Astrocyte (in vitro differentiated cells and primary cell): ENCODE data around the gene RNF207. TPM values are rescaled to one million over a fixed set of nuclear protein-coding genes. Genes with fewer than 3 reads are reported as not detected.

Experiments used
- DNase-seq: peaks from one replicate; pipeline ENCODE4 v3.0.0-alpha.2; 2010; ENCODE audit warnings: low read depth
- FAIRE-seq: peaks from 2 replicates; lab custom pipeline; 2011; peaks lifted over from hg19 to GRCh38; lab: Jason Lieb, UNC
- H2AFZ ChIP-seq: 2 replicates; pipeline ENCODE4 v1.6.0; 2012; ENCODE audit warnings: low read depth, low read length, inconsistent platforms
- H3K27ac ChIP-seq: 2 replicates; pipeline ENCODE4 v1.5.1; 2011; ENCODE audit warnings: low read depth, low read length, inconsistent platforms
- H3K27me3 ChIP-seq: 2 replicates; pipeline ENCODE4 v1.6.0; 2011; ENCODE audit warnings: low read length, inconsistent platforms; ENCODE audit not compliant: insufficient read depth
- H3K36me3 ChIP-seq: 2 replicates; pipeline ENCODE4 v1.5.1; 2011; ENCODE audit warnings: low read length, inconsistent platforms; ENCODE audit not compliant: insufficient read depth
- H3K4me1 ChIP-seq: 2 replicates; pipeline ENCODE4 v1.5.1; 2011; ENCODE audit warnings: low read length, inconsistent platforms; ENCODE audit not compliant: insufficient read depth
- H3K4me2 ChIP-seq: 2 replicates; pipeline ENCODE4 v1.6.0; 2012; ENCODE audit warnings: low read length, inconsistent platforms
- H3K4me3 ChIP-seq: 2 replicates; pipeline ENCODE4 v1.5.1; 2011; ENCODE audit warnings: low read depth, mild to moderate bottlenecking, low read length, inconsistent platforms; ENCODE audit not compliant: insufficient read depth
- H3K79me2 ChIP-seq: 2 replicates; pipeline ENCODE4 v1.6.0; 2012; ENCODE audit warnings: mild to moderate bottlenecking, low read length, inconsistent platforms; ENCODE audit not compliant: insufficient read depth
- H3K9ac ChIP-seq: 2 replicates; pipeline ENCODE4 v1.6.0; 2012; ENCODE audit warnings: mild to moderate bottlenecking, low read length, inconsistent platforms
- H3K9me3 ChIP-seq: 2 replicates; pipeline ENCODE4 v1.5.1; 2012; ENCODE audit warnings: low read depth, mild to moderate bottlenecking, low read length, inconsistent platforms; ENCODE audit not compliant: insufficient read depth
- H4K20me1 ChIP-seq: 2 replicates; pipeline ENCODE4 v1.6.0; 2012; ENCODE audit warnings: low read length, inconsistent platforms; ENCODE audit not compliant: insufficient read depth
- H3K27ac Mint-ChIP-seq: one replicate; pipeline ENCODE4 v1.8.0; 2021; ENCODE audit warnings: mild to moderate bottlenecking, mixed read lengths; ENCODE audit not compliant: unreplicated experiment
- H3K27me3 Mint-ChIP-seq: one replicate; pipeline ENCODE4 v1.8.0; 2021; ENCODE audit warnings: low read depth, mixed read lengths; ENCODE audit not compliant: unreplicated experiment
- H3K36me3 Mint-ChIP-seq: one replicate; pipeline ENCODE4 v1.8.0; 2021; ENCODE audit warnings: low read depth, mixed read lengths; ENCODE audit not compliant: unreplicated experiment
- H3K4me1 Mint-ChIP-seq: one replicate; pipeline ENCODE4 v1.8.0; 2021; ENCODE audit warnings: low read depth, mixed read lengths; ENCODE audit not compliant: unreplicated experiment
- H3K4me3 Mint-ChIP-seq: one replicate; pipeline ENCODE4 v1.8.0; 2021; ENCODE audit warnings: mild to moderate bottlenecking, moderate library complexity, mixed read lengths; ENCODE audit not compliant: unreplicated experiment
- H3K9me3 Mint-ChIP-seq: one replicate; pipeline ENCODE4 v1.8.0; 2021; ENCODE audit warnings: mild to moderate bottlenecking, mixed read lengths; ENCODE audit not compliant: unreplicated experiment
- EZH2 ChIP-seq: IDR thresholded peaks from 2 replicates; pipeline ENCODE4 v1.6.1; 2012; ENCODE audit warnings: mild to moderate bottlenecking, low read length, inconsistent platforms; ENCODE audit not compliant: insufficient read depth
- total RNA-seq: library from RNA; stranded (reverse); gene quantifications from 2 replicates; pipeline ENCODE4 v1.2.1, GENCODE V29; 2021
- TF ChIP-seq, protein P1 (sequence below): IDR thresholded peaks from 2 replicates; pipeline ENCODE4 v1.5.1; 2011; ENCODE audit warnings: low read depth, mild to moderate bottlenecking, inconsistent platforms, low read length, moderate library complexity; ENCODE audit not compliant: insufficient read depth

RNF207 gene
- total RNA-seq, 1 donor from 2014 or later, result 4.7 TPM

DNA sequence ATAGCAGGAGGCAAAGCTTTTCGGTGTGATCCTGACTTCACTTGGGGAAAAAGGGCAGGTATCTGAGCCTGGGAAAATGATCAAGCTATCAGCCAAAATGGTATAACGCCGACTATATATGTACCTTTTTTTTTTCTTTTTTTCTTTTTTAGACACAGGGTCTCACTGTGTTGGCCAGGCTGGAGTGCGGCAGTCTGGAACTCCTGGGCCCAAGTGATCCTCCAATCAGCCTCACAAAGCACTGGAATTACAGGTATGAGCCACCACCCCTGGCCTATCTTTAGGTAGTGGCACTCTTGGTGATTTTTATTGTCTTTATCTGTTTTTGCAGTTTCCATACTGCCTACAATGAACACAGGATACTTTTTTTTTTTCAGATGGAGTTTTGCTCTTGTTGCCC is 31.2 kb downstream of the RNF207 start:
- Mint-ChIP-seq H3K4me3 (peak overlapping the region; percentile 57), H3K27ac (no peak overlapping the region), H3K36me3 (peaks cover 6% of the 10 kb centered on the region), H3K9me3 (no peaks in the 10 kb centered on the region), H3K4me1 (peaks cover 13% of the 10 kb centered on the region), H3K27me3 (peaks cover 24% of the 10 kb centered on the region)
- FAIRE-seq (no peak), DNase-seq (no peak)
- Histone ChIP-seq H3K36me3 (peaks cover 2% of the 10 kb centered on the region), H3K79me2 (peaks cover 18% of the 10 kb centered on the region), H3K9ac (no peak overlapping the region), H3K4me2 (no peak overlapping the region), H3K27me3 (peaks cover 17% of the 10 kb centered on the region), H2AFZ (no peak overlapping the region), H3K27ac (no peak overlapping the region), H3K4me1 (peaks cover 15% of the 10 kb centered on the region), H3K4me3 (no peak overlapping the region), H3K9me3 (no peaks in the 10 kb centered on the region), H4K20me1 (peaks cover 17% of the 10 kb centered on the region)
- no peak for TF ChIP-seq EZH2
- TF ChIP-seq, protein P1, sequence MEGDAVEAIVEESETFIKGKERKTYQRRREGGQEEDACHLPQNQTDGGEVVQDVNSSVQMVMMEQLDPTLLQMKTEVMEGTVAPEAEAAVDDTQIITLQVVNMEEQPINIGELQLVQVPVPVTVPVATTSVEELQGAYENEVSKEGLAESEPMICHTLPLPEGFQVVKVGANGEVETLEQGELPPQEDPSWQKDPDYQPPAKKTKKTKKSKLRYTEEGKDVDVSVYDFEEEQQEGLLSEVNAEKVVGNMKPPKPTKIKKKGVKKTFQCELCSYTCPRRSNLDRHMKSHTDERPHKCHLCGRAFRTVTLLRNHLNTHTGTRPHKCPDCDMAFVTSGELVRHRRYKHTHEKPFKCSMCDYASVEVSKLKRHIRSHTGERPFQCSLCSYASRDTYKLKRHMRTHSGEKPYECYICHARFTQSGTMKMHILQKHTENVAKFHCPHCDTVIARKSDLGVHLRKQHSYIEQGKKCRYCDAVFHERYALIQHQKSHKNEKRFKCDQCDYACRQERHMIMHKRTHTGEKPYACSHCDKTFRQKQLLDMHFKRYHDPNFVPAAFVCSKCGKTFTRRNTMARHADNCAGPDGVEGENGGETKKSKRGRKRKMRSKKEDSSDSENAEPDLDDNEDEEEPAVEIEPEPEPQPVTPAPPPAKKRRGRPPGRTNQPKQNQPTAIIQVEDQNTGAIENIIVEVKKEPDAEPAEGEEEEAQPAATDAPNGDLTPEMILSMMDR, result no peak

DNA sequence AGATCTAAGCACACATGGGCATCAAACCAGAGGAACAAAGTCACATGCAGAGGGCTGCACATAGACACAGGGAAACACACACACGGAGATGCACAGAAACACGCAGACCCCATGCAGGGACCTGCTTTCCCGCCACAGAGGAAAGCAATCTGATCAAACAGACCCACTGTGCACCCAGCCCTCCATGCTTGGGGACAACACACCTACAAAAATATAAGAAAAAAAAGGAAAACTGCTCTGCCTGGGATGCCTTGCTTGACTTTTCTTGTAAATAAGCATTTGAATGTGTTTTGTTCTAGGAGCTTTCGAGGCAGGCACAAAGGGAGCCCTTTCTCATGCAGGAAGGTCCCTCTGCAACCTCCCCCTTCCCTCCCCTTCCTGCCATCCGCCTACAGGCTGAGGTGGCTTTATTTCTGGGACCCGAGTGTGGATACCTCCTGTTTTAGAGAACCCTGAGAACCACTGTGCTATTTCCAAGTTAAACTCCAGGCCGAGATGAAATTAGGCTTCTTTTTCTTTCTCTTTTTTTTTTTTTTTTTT is 33.4 kb downstream of the RNF207 start:
- Mint-ChIP-seq H3K36me3 (no peaks in the 10 kb centered on the region), H3K27ac (no peak overlapping the region), H3K9me3 (no peaks in the 10 kb centered on the region), H3K4me3 (no peak overlapping the region), H3K4me1 (peaks cover 5% of the 10 kb centered on the region), H3K27me3 (peaks cover 34% of the 10 kb centered on the region)
- TF ChIP-seq, protein P1, result no peak
- TF ChIP-seq EZH2, result no peak
- Histone ChIP-seq H3K9ac (no peak overlapping the region), H3K27ac (no peak overlapping the region), H2AFZ (no peak overlapping the region), H3K79me2 (peaks cover 12% of the 10 kb centered on the region), H3K4me3 (no peak overlapping the region), H3K9me3 (no peaks in the 10 kb centered on the region), H3K4me2 (no peak overlapping the region), H4K20me1 (peaks cover 8% of the 10 kb centered on the region), H3K4me1 (peaks cover 14% of the 10 kb centered on the region), H3K27me3 (peaks cover 31% of the 10 kb centered on the region), H3K36me3 (no peaks in the 10 kb centered on the region)
- no peak for DNase-seq
- FAIRE-seq, result no peak

DNA sequence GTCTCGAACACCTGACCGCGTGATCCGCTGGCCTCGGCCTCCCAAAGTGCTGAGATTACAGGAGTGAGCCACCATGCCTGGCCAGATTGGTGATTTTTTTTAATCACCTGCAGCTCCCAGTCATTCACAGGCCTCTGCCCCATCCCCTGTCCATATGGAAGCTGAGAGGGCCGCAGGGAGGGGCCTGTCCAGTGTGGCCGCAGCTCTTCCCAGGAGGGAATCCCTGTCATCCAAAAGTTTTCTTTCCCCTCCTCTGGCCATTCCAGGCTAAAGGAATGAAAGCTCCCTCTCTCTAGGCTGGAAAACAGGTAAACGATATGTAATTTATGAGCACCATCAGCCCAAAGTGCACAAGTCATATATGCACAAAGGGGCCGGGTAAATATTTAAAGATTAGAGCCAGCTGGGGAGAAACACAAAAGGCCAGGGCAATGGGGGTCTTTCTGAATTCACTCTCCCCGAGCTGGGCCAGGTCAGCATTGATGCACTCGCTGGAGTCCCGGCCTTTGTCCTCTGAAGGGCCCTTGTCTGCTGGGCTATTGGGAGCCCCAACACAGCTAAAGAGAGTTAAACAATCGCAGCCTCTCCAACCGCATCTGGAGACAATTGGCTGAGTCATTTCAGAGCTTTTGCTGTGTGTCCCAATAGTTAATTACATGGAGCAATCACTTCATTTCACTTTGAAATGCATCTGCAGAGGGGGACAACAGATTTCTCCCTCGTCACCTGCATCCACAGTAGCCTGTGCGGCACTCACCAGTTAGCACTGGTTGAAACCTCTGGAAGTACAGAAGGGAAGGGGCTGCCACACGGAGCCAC is 34.2 kb downstream of the RNF207 start:
- Mint-ChIP-seq H3K27ac (no peak overlapping the region), H3K36me3 (no peaks in the 10 kb centered on the region), H3K27me3 (peaks cover 37% of the 10 kb centered on the region), H3K9me3 (no peaks in the 10 kb centered on the region), H3K4me3 (no peak overlapping the region), H3K4me1 (no peaks in the 10 kb centered on the region)
- H3K27me3 ChIP-seq, result peaks cover 36% of the 10 kb centered on the region
- H3K9me3 ChIP-seq, result no peaks in the 10 kb centered on the region
- H3K4me1 ChIP-seq, result peaks cover 5% of the 10 kb centered on the region
- no peak overlapping the region for H3K27ac ChIP-seq
- DNase-seq (no peak), FAIRE-seq (no peak)
- no peak overlapping the region for H2AFZ ChIP-seq
- H4K20me1 ChIP-seq, result peaks cover 3% of the 10 kb centered on the region
- TF ChIP-seq, protein P1, result no peak
- TF ChIP-seq EZH2, result no peak
- no peak overlapping the region for H3K4me3 ChIP-seq
- no peaks in the 10 kb centered on the region for H3K36me3 ChIP-seq
- no peak overlapping the region for H3K9ac ChIP-seq
- peaks cover 3% of the 10 kb centered on the region for H3K79me2 ChIP-seq
- H3K4me2 ChIP-seq, result no peak overlapping the region
